ENCODE results near the gene FBXL7.
A peak's percentile ranks its signal among the peaks of the same experiment; 100 is the strongest.

Gene FBXL7

DNA sequence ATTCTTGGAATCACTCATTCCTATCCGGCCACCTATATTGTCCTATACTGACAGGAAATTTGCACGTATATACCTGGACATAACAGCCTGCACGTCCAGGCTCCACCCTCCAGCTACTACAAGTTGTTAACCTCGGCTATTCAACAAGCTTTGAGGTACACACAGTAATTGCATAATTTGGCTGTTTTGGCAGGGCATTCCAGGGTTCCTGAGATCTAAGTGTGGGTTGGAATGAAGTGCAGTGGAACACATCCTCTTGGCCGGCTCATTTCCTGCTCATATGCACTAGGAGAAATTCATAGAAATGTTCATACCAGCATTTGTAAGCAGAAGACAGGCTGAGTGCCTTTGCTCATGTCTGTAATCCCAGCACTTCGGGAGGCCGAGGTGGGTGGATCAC lies 222.3 kb downstream of the FBXL7 start:
- DNase-seq = no peak

- no peak for DNase-seq
Measured at GRCh38 chr5:15727375-15727774, 227.4 kb downstream of the FBXL7 start.

GRCh38 chr5:15728811-15729210 lies 228.8 kb downstream of the FBXL7 start:
- no peak for DNase-seq

- no peak for DNase-seq
Measured at GRCh38 chr5:15731699-15732098, 231.7 kb downstream of the FBXL7 start.

DNA sequence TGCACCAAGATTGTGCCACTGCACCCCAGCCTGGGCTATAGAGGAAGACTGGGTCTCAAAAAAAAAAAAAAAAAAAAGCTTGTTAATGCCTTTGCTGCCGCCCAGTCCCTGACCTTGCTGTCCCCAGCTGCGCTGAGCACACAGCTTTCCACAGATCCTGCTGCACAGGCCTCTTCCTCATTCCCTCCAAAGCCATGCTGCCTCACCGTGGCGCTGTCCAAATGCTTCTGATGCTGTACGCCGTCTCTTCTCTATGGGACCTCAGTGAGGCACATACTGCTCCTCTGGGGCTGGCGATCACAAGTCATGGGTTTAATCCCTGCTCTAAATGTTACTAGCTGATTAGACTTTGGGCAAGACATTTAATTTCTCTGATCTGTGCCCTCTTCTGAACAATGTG lies 234.1 kb downstream of the FBXL7 start:
- DNase-seq = no peak

GRCh38 chr5:15737036-15737821 lies 237.2 kb downstream of the FBXL7 start:
- no peak for DNase-seq

DNA sequence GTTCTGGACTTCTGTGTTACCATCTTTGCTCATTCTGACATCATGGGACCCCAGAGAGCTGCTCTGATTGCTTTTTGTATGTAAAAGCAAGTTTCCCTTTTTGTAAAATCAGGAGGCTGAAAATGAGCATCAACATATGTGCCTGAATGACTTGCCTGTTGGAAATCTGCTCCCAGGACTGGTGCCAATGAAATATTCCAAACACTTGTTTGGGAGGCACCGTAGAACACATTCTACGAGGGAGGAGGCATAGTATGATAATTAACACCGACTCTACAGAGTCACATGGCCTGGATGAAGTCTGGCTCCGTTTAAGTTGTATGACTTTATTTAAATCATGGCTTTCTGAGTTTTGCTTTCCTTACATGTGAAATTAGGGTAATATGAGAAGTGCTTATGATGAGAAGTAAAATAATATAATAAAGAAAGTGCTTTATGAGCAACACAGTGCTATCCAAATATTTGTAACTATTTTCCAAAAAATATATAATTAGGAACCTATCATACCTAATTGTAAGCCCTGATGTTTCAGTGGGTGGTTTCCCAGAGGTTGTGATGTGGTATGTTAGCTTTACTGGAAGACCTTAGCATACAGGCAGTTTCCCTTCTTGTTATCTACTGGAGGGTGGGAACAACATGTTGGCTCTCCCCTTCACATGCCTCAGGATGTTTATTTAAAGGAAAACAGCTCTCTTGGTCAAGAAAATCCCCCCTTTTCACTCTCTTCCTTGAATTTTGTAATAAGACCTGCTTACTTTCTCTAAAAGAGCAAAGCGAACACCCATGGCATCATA lies 238.1 kb downstream of the FBXL7 start:
- DNase-seq = no peak

- DNase-seq = no peak
Measured at GRCh38 chr5:15740383-15740782, 240.4 kb downstream of the FBXL7 start.

DNA sequence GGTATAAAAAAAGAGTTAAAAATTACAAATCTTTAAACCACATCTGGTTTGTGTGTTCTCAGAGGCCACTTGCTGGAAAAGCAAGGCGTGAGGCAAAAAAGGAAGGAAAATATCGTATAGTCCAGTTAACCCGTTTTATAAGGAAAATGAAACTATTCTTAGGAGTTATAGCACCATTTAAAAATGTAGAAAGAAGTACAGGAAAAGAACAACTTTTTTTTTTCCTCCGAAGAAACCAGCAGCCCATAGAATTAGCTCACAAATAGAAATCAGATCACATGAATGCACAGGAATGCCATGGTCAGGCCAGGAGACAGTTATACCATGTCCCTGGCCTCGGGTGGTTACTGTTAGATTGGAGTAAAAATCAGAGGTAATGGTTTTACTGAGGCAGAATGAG lies 241.6 kb downstream of the FBXL7 start:
- no peak for DNase-seq

GRCh38 chr5:15746833-15747232 lies 246.9 kb downstream of the FBXL7 start:
- no peak for DNase-seq

GRCh38 chr5:15748266-15748665 lies 248.3 kb downstream of the FBXL7 start:
- no peak for DNase-seq

DNA sequence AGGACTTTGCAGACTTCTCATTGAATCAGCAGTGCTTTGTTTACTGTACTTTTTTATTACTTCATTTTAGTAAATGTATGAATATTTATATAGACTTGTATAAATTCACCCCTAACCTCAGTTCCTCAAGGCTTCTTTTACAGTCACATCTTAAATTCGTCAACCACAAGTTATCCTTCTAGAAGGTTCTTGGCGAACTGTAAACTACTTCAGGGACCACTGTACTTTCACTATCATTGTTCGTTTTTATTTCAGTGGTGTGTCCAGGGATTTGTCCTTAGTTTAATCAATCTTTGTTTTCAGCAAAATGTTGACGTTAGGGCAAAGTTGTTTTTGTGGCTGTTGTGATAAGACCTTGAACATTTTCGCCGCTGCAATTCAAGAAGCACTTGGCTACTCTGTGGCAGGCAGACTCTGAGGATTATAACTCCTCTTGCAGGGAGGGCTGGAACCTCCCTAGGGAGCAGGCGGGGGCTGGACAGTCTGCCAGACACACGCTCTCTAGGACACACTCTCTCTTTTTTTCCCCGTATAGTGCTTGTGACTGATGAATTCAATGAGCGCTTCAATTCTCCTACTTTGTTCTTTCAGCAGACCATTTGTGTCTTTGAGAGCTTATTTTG lies 252.8 kb downstream of the FBXL7 start:
- no peak for DNase-seq

- DNase-seq = no peak
Measured at GRCh38 chr5:15753752-15754151, 253.8 kb downstream of the FBXL7 start.

- no peak for DNase-seq
Measured at GRCh38 chr5:15757103-15757502, 257.1 kb downstream of the FBXL7 start.

- DNase-seq = no peak
Measured at GRCh38 chr5:15757619-15758018, 257.6 kb downstream of the FBXL7 start.

GRCh38 chr5:15762668-15763067 lies 262.7 kb downstream of the FBXL7 start:
- no peak for DNase-seq

DNA sequence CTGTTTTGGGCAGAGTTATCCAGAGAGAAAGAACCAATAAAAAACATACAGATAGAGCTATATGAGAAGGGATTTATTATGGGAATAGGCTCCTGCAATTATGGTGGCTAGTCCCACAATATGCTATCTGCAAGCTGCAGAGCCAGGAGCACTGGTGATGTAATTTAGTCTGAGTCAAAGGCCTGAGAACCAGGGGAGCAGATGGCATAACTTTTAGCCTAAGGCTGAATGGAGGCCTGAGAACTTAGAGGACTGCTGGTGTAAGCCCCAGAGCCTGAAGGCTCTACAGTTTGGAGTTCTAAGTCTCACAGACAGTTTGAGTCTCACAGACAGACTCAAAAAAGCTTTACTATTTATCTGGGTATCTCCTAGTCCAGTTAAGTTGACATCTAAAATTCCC lies 263.8 kb downstream of the FBXL7 start:
- DNase-seq = no peak

DNA sequence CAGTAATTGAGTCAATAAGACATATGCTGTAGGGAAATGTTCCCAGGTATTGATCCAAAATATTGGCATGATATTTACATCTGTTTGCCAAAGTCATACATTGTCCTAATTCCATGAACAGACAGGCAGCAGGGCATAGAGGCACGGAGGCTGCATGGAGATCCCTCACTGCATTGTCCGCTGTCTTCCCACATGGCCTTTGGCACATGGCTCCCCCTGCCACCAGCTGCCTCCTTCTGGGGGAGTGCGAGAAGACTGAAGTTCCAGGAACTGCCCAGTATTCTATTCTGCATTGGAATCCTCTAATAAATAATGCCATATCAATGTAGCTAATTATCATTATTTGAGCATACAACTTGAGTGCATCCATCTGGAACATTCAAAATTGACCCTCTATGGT lies 269.0 kb downstream of the FBXL7 start:
- DNase-seq = no peak

- no peak for DNase-seq
Measured at GRCh38 chr5:15772131-15772530, 272.2 kb downstream of the FBXL7 start.

- no peak for DNase-seq
Measured at GRCh38 chr5:15774632-15775031, 274.7 kb downstream of the FBXL7 start.

- DNase-seq = no peak
Measured at GRCh38 chr5:15776346-15776745, 276.4 kb downstream of the FBXL7 start.

DNA sequence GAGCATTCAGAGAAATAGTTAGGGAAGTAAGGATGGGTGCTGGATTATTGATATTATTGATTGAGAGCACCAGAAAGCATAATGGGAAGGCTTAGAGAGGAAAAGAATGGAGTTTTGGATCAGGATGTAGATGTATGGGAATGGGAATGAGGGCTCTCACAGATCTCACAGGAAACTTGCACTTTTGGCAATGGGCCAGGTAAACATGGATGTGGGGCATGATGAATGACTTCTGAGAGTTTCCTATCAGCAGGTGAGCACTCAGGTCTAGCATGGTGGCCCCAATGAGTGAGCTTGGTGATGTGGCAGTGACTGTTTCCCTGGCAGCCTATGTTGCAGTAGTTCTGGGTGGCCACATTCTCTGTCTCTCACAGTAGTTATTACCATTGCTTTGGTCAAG lies 283.8 kb downstream of the FBXL7 start:
- peak; percentile 12 for DNase-seq

- DNase-seq = no peak
Measured at GRCh38 chr5:15785531-15785981, 285.6 kb downstream of the FBXL7 start.

GRCh38 chr5:15786326-15786725 lies 286.3 kb downstream of the FBXL7 start:
- DNase-seq = no peak

All from NCI-H510A (cell line).